Measurements from ENCODE around the gene SYT1. TPM values are rescaled to one million over a fixed set of nuclear protein-coding genes. Genes with fewer than 3 reads are reported as not detected.

The SYT1 gene
- total and polyA plus RNA-seq, 7 donors = 2.8 to 20.0 (median 10.6) TPM; not detected in 1

GRCh38 chr12:79444089-79444488 is 579.5 kb downstream of the SYT1 start:
- intact Hi-C loops (cut with DNase I) = no loop called here
- H3K4me3 ChIP-seq = no peak overlapping the region
- no peak overlapping the region for H3K27ac ChIP-seq
- H3K36me3 ChIP-seq = no peaks in the 10 kb centered on the region
- no peak for DNase-seq
- TF ChIP-seq POLR2A (IDR thresholded peaks at IDR 0.05) (no peak), POLR2AphosphoS5 (IDR thresholded peaks at IDR 0.05) (no peak), CTCF (IDR thresholded peaks at IDR 0.05) (no peak), EP300 (IDR thresholded peaks at IDR 0.05) (no peak)
- H3K4me1 ChIP-seq = peaks cover 0 to 18% (median 9%) of the 10 kb centered on the region in 4 donors
- no peaks in the 10 kb centered on the region for H3K9me3 ChIP-seq
- no peaks in the 10 kb centered on the region for H3K27me3 ChIP-seq

- DNase-seq = peak; percentile 61
- WGBS, 2 donors = 89 to 95% methylated on average over 11 of the region's 11 CpGs
- intact Hi-C loops (cut with DNase I) = no loop called here
- Histone ChIP-seq H3K36me3 (no peaks in the 10 kb centered on the region), H3K4me1 (peaks cover 0 to 27% (median 23%) of the 10 kb centered on the region in 4 donors), H3K27me3 (no peaks in the 10 kb centered on the region), H3K27ac (no peak overlapping the region), H3K9me3 (no peaks in the 10 kb centered on the region), H3K4me3 (no peak overlapping the region)
- TF ChIP-seq EP300 (IDR thresholded peaks at IDR 0.05) = no peak
- TF ChIP-seq POLR2AphosphoS5 (IDR thresholded peaks at IDR 0.05) = no peak
- TF ChIP-seq CTCF (IDR thresholded peaks at IDR 0.05) = no peak
- no peak for TF ChIP-seq POLR2A (IDR thresholded peaks at IDR 0.05)
Observed at GRCh38 chr12:79448816-79449215, 584.2 kb downstream of the SYT1 start.

GRCh38 chr12:79451365-79451764 is 586.8 kb downstream of the SYT1 start:
- Histone ChIP-seq H3K4me3 (no peak overlapping the region), H3K36me3 (no peaks in the 10 kb centered on the region), H3K27me3 (no peaks in the 10 kb centered on the region), H3K4me1 (peaks cover 0 to 46% (median 34%) of the 10 kb centered on the region in 4 donors), H3K9me3 (no peaks in the 10 kb centered on the region), H3K27ac (peak overlapping the region in 3 of 4 donors; percentile 48 to 61 (median 49))
- no peak for DNase-seq
- TF ChIP-seq EP300 (IDR thresholded peaks at IDR 0.05) (no peak), POLR2AphosphoS5 (IDR thresholded peaks at IDR 0.05) (no peak), POLR2A (IDR thresholded peaks at IDR 0.05) (no peak), CTCF (IDR thresholded peaks at IDR 0.05) (no peak)
- intact Hi-C loops (cut with DNase I) = no loop called here

GRCh38 chr12:79451978-79452377 is 587.4 kb downstream of the SYT1 start:
- H3K27me3 ChIP-seq = no peaks in the 10 kb centered on the region
- 76 to 86% methylated on average over 6 of the region's 6 CpGs for WGBS, 2 donors
- DNase-seq = peak; percentile 85
- intact Hi-C loops (cut with DNase I) = no loop called here
- H3K4me3 ChIP-seq = no peak overlapping the region
- no peaks in the 10 kb centered on the region for H3K36me3 ChIP-seq
- H3K27ac ChIP-seq = peak overlapping the region in 3 of 4 donors; percentile 48 to 61 (median 49)
- peaks cover 0 to 46% (median 34%) of the 10 kb centered on the region in 4 donors for H3K4me1 ChIP-seq
- H3K9me3 ChIP-seq = no peaks in the 10 kb centered on the region
- no peak for TF ChIP-seq CTCF (IDR thresholded peaks at IDR 0.05)
- TF ChIP-seq POLR2AphosphoS5 (IDR thresholded peaks at IDR 0.05) = peak; percentile 62 to 85 (median 77)

- H3K4me3 ChIP-seq = no peak overlapping the region
- intact Hi-C loops (cut with DNase I) = no loop called here
- peak overlapping the region in 2 of 4 donors; percentile 48 to 61 for H3K27ac ChIP-seq
- no peak for DNase-seq
- no peak for TF ChIP-seq CTCF (IDR thresholded peaks at IDR 0.05)
- TF ChIP-seq EP300 (IDR thresholded peaks at IDR 0.05) = no peak
- H3K36me3 ChIP-seq = no peaks in the 10 kb centered on the region
- H3K9me3 ChIP-seq = no peaks in the 10 kb centered on the region
- no peaks in the 10 kb centered on the region for H3K27me3 ChIP-seq
- peaks cover 0 to 46% (median 34%) of the 10 kb centered on the region in 4 donors for H3K4me1 ChIP-seq
- WGBS, 2 donors = 88 to 94% methylated on average over 6 of the region's 6 CpGs
Observed at GRCh38 chr12:79452906-79453305, 588.3 kb downstream of the SYT1 start.

All from sigmoid colon (tissue), 7 donors.